HepG2 (cell line): ENCODE data around the gene CAPN13. TPM values are rescaled to one million over a fixed set of nuclear protein-coding genes. Genes with fewer than 3 reads are reported as not detected.
A peak's percentile ranks its signal among the peaks of the same experiment; 100 is the strongest.

Experiments used
- CENPBD1 ChIP-seq: sonication (generic); formaldehyde crosslinking; IDR thresholded peaks from 2 replicates; pipeline ENCODE4 v1.8.0; 2022; ENCODE audit warnings: missing genetic modification reagents, low read depth, mild to moderate bottlenecking, borderline replicate concordance
- DNMT1 ChIP-seq: sonication (generic); formaldehyde crosslinking; IDR thresholded peaks from 2 replicates; pipeline ENCODE4 v1.5.1; 2020; ENCODE audit warnings: mild to moderate bottlenecking, missing genetic modification reagents
- MED1 ChIP-seq: sonication (generic); formaldehyde crosslinking; IDR thresholded peaks from 2 replicates; pipeline ENCODE4 v1.4.0; 2020; ENCODE audit warnings: missing genetic modification reagents
- NFAT5 ChIP-seq: sonication (generic); formaldehyde crosslinking; IDR thresholded peaks from 2 replicates; pipeline ENCODE4 v1.4.0; 2020; ENCODE audit warnings: missing genetic modification reagents
- NFYC ChIP-seq: IDR thresholded peaks from 2 replicates; pipeline ENCODE4 v1.6.1; 2016; ENCODE audit warnings: missing genetic modification reagents, missing compliant biosample characterization
- PATZ1 ChIP-seq: sonication (generic); formaldehyde crosslinking; IDR thresholded peaks from 2 replicates; pipeline ENCODE4 v1.4.0; 2020; ENCODE audit warnings: missing genetic modification reagents
- POLR2A ChIP-seq, 2 experiments: IDR thresholded peaks; 2 replicates each; pipeline ENCODE4 v1.6.1; 2011; ENCODE audit warnings: low read depth in 2 of 2, low read length in 2 of 2, mild to moderate bottlenecking in 1 of 2, moderate library complexity in 1 of 2; ENCODE audit not compliant: insufficient read depth in 1 of 2
- THAP11 ChIP-seq: IDR thresholded peaks from 2 replicates; pipeline ENCODE4 v1.6.1; 2016; ENCODE audit warnings: missing biosample characterization, missing genetic modification reagents
- THYN1 ChIP-seq: sonication (generic); formaldehyde crosslinking; IDR thresholded peaks from 2 replicates; pipeline ENCODE4 v1.8.1; 2023; ENCODE audit warnings: low read depth, mild to moderate bottlenecking, moderate library complexity, missing genetic modification reagents, borderline replicate concordance
- XRCC5 ChIP-seq: fragments of 200-400 bp; formaldehyde crosslinking; optimal IDR thresholded peaks from 2 replicates; pipeline ENCODE3; 2017; ENCODE audit warnings: mild to moderate bottlenecking, low read length
- ZBTB33 ChIP-seq: sonication (generic); formaldehyde crosslinking; IDR thresholded peaks from 2 replicates; pipeline ENCODE4 v1.4.0; 2020; ENCODE audit warnings: missing genetic modification reagents
- ZFX ChIP-seq: sonication (generic); formaldehyde crosslinking; IDR thresholded peaks from 2 replicates; pipeline ENCODE4 v1.4.0; 2020; ENCODE audit warnings: mild to moderate bottlenecking, low read depth, missing genetic modification reagents, moderate library complexity
- ZHX1 ChIP-seq: sonication (generic); formaldehyde crosslinking; IDR thresholded peaks from 2 replicates; pipeline ENCODE4 v1.8.1; 2022; ENCODE audit warnings: low read depth, mild to moderate bottlenecking, missing genetic modification reagents
- ZNF441 ChIP-seq: sonication (generic); formaldehyde crosslinking; IDR thresholded peaks from 2 replicates; pipeline ENCODE4 v1.7.0; 2021; ENCODE audit warnings: missing genetic modification reagents, borderline replicate concordance
- ZNF614 ChIP-seq: IDR thresholded peaks from 2 replicates; pipeline ENCODE4 v1.6.1; 2018; ENCODE audit warnings: missing biosample characterization, missing genetic modification reagents, inconsistent platforms, borderline replicate concordance
- polyA plus RNA-seq, 8 experiments: library from polyadenylated mRNA; depleted of rRNA in 3 of 8; stranded (reverse) in 7 of 8; unstranded in 1 of 8; fragments of >200 nt; fragmentation: Illumina TruSeq in 4 of 8; extraction: Trizol in 4 of 8; gene quantifications; 2 replicates each; pipeline versions ENCODE4 v1.2.1 to v1.2.3, GENCODE V29; 2011 to 2016; ENCODE audit warnings: low read depth in 4 of 8, missing spikeins in 1 of 8, mixed read lengths in 1 of 8; ENCODE audit not compliant: insufficient read depth in 1 of 8
- total RNA-seq, 5 experiments: library from RNA; depleted of rRNA; stranded (reverse); fragments of >200 nt; fragmentation: Illumina TruSeq; extraction: Trizol; gene quantifications; 2 replicates each; pipeline ENCODE4 v1.2.3, GENCODE V29; 2016; ENCODE audit warnings: low read depth in 1 of 5

Gene CAPN13
- total and polyA plus RNA-seq, 2 of the 13 experiments (the other 11 are each of a cell fraction or from before 2014, with no cell fraction given) = not detected

GRCh38 chr2:30711646-30712085 is 95.6 kb downstream of the CAPN13 start (continued):
- TF ChIP-seq PATZ1 (CRISPR knock-in tag) (peak; percentile 48; the same call in 1 of the 2 replicates), NFYC (CRISPR knock-in tag) (no peak), ZBTB33 (CRISPR knock-in tag) (peak; percentile 74), ZFX (peak; percentile 27; the same call in 1 of the 2 replicates), POLR2A (IDR thresholded peaks at IDR 0.05; ENCODE audit: insufficient read depth in 1 of 2, low read depth in 2 of 2, low read length in 2 of 2) (no peak), MED1 (CRISPR knock-in tag) (0 out of 2 replicates have a peak, but pooled peaks have one; percentile 30), XRCC5 (peak; percentile 99), DNMT1 (0 out of 2 replicates have a peak, but pooled peaks have one; percentile 35), CENPBD1 (no peak), NFAT5 (CRISPR knock-in tag) (no peak), ZHX1 (no peak), THYN1 (CRISPR knock-in tag) (no peak), ZNF441 (no peak), THAP11 (CRISPR knock-in tag) (peak; percentile 72), ZNF614 (CRISPR knock-in tag) (peak; percentile 85; the same call in 1 of the 2 replicates)
